Measurements from ENCODE around the gene CUL2.
"Not testable (repeated sequence)": the region's sequence is repeated elsewhere in the genome, so short reads cannot be mapped to it uniquely, and the experiment has no call there.

The CUL2 gene

GRCh38 chr10:34988397-34989067 is 101.6 kb downstream of the CUL2 start:
- Histone ChIP-seq H3K36me3 (no peaks in the 10 kb centered on the region), H3K9ac (no peak overlapping the region), H3K4me2 (no peak overlapping the region), H3K4me1 (0 out of 20 replicates have a peak, but pooled peaks cover 0 to 5% (median 0%) of the 10 kb centered on the region in 10 experiments), H3K27ac (no peak overlapping the region), H3K27me3 (no peaks in the 10 kb centered on the region), H3K4me3 (no peak overlapping the region), H4K20me1 (no peaks in the 10 kb centered on the region), H3K9me3 (replicated peaks in 1 of 11) (peaks cover 27 to 40% (median 32%) of the 10 kb centered on the region in 11 experiments)
- TF ChIP-seq Cebpa-rat (IDR thresholded peaks at IDR 0.05): no peak

GRCh38 chr10:34985823-34986222 is 104.3 kb downstream of the CUL2 start:
- H3K4me1 ChIP-seq: no peaks in the 10 kb centered on the region
- H3K4me2 ChIP-seq: no peak overlapping the region
- H3K36me3 ChIP-seq: no peaks in the 10 kb centered on the region
- no peak overlapping the region for H3K9ac ChIP-seq
- no peak overlapping the region for H3K27ac ChIP-seq
- no peaks in the 10 kb centered on the region for H4K20me1 ChIP-seq
- no peak for TF ChIP-seq Cebpa-rat (IDR thresholded peaks at IDR 0.05)
- H3K27me3 ChIP-seq: no peaks in the 10 kb centered on the region
- H3K4me3 ChIP-seq: no peak overlapping the region
- peaks cover 30 to 50% (median 41%) of the 10 kb centered on the region in 11 experiments for H3K9me3 ChIP-seq (replicated peaks in 1 of 11)

- no peaks in the 10 kb centered on the region for H3K27me3 ChIP-seq
- no peak overlapping the region for H3K4me2 ChIP-seq
- no peak overlapping the region for H3K4me3 ChIP-seq
- TF ChIP-seq Cebpa-rat (IDR thresholded peaks at IDR 0.05): no peak
- H3K4me1 ChIP-seq: no peaks in the 10 kb centered on the region
- H3K27ac ChIP-seq: no peak overlapping the region
- H4K20me1 ChIP-seq: no peaks in the 10 kb centered on the region
- peaks cover 30 to 50% (median 41%) of the 10 kb centered on the region in 11 experiments for H3K9me3 ChIP-seq (replicated peaks in 1 of 11)
- H3K36me3 ChIP-seq: no peaks in the 10 kb centered on the region
- H3K9ac ChIP-seq: no peak overlapping the region
Measured at GRCh38 chr10:34985146-34985545, 105.0 kb downstream of the CUL2 start.

GRCh38 chr10:34981844-34982243 is 108.3 kb downstream of the CUL2 start:
- Histone ChIP-seq H3K9me3 (replicated peaks in 1 of 11) (peaks cover 32 to 69% (median 48%) of the 10 kb centered on the region in 11 experiments), H3K9ac (no peak overlapping the region), H3K4me3 (no peak overlapping the region), H4K20me1 (no peaks in the 10 kb centered on the region), H3K36me3 (no peaks in the 10 kb centered on the region), H3K27ac (no peak overlapping the region), H3K27me3 (no peaks in the 10 kb centered on the region), H3K4me1 (no peaks in the 10 kb centered on the region), H3K4me2 (no peak overlapping the region)
- TF ChIP-seq Cebpa-rat (IDR thresholded peaks at IDR 0.05): no peak

- Histone ChIP-seq H3K9me3 (replicated peaks in 1 of 11) (peaks cover 33 to 69% (median 49%) of the 10 kb centered on the region in 11 experiments), H3K27me3 (no peaks in the 10 kb centered on the region), H3K4me3 (no peak overlapping the region), H3K9ac (no peak overlapping the region), H4K20me1 (no peaks in the 10 kb centered on the region), H3K4me2 (no peak overlapping the region), H3K4me1 (no peaks in the 10 kb centered on the region), H3K27ac (no peak overlapping the region), H3K36me3 (peaks cover 0 to 4% (median 0%) of the 10 kb centered on the region in 11 experiments; a peak in 1 of 22 replicates)
- no peak for TF ChIP-seq Cebpa-rat (IDR thresholded peaks at IDR 0.05)
Measured at GRCh38 chr10:34979938-34980337, 110.2 kb downstream of the CUL2 start.

- Histone ChIP-seq H3K9me3 (replicated peaks in 1 of 11) (peaks cover 30 to 67% (median 46%) of the 10 kb centered on the region in 11 experiments), H3K36me3 (peaks cover 0 to 6% (median 0%) of the 10 kb centered on the region in 11 experiments; a peak in 1 of 22 replicates), H3K9ac (no peak overlapping the region), H3K4me2 (no peak overlapping the region), H3K4me3 (no peak overlapping the region), H4K20me1 (no peaks in the 10 kb centered on the region), H3K4me1 (no peaks in the 10 kb centered on the region), H3K27ac (no peak overlapping the region), H3K27me3 (no peaks in the 10 kb centered on the region)
- TF ChIP-seq Cebpa-rat (IDR thresholded peaks at IDR 0.05): no peak
Measured at GRCh38 chr10:34978080-34978479, 112.1 kb downstream of the CUL2 start.

GRCh38 chr10:34976380-34976910 is 113.7 kb downstream of the CUL2 start:
- H3K27ac ChIP-seq, H3K4me1 ChIP-seq, H4K20me1 ChIP-seq, H3K9ac ChIP-seq, H3K4me2 ChIP-seq, H3K4me3 ChIP-seq, H3K36me3 ChIP-seq, H3K27me3 ChIP-seq: not testable (repeated sequence)
- peaks cover 30 to 61% (median 44%) of the 10 kb centered on the region in 11 experiments for H3K9me3 ChIP-seq (replicated peaks in 1 of 11)

GRCh38 chr10:34974364-34975065 is 115.6 kb downstream of the CUL2 start:
- H3K4me1 ChIP-seq, H3K36me3 ChIP-seq, H4K20me1 ChIP-seq, H3K27ac ChIP-seq, H3K27me3 ChIP-seq, H3K9ac ChIP-seq, H3K4me2 ChIP-seq: not testable (repeated sequence)
- Histone ChIP-seq H3K9me3 (replicated peaks in 1 of 11) (peaks cover 30 to 57% (median 44%) of the 10 kb centered on the region in 11 experiments), H3K4me3 (0 out of 20 replicates have a peak overlapping the region, but pooled peaks of 1 of the 10 experiments have one; percentile 10)

- not testable (repeated sequence) for H3K4me2 ChIP-seq, H3K36me3 ChIP-seq, H3K4me1 ChIP-seq
Measured at GRCh38 chr10:34973757-34974156, 116.4 kb downstream of the CUL2 start.

GRCh38 chr10:34973121-34973520 is 117.0 kb downstream of the CUL2 start:
- not testable (repeated sequence) for H3K4me1 ChIP-seq, H3K36me3 ChIP-seq, H3K4me3 ChIP-seq, H3K27me3 ChIP-seq, H4K20me1 ChIP-seq, H3K27ac ChIP-seq, H3K4me2 ChIP-seq, H3K9ac ChIP-seq
- peaks cover 30 to 48% (median 42%) of the 10 kb centered on the region in 11 experiments for H3K9me3 ChIP-seq (replicated peaks in 1 of 11)

More at GRCh38 chr10:34973757-34974156, 116.4 kb downstream of the CUL2 start:
- H3K9ac ChIP-seq, H3K27ac ChIP-seq, H3K4me3 ChIP-seq, H4K20me1 ChIP-seq, H3K27me3 ChIP-seq: not testable (repeated sequence)
- peaks cover 30 to 54% (median 44%) of the 10 kb centered on the region in 11 experiments for H3K9me3 ChIP-seq (replicated peaks in 1 of 11)

GRCh38 chr10:34972591-34972990 is 117.5 kb downstream of the CUL2 start:
- H3K4me2 ChIP-seq, H3K27ac ChIP-seq, H3K27me3 ChIP-seq, H3K4me3 ChIP-seq, H4K20me1 ChIP-seq, H3K4me1 ChIP-seq, H3K36me3 ChIP-seq, H3K9ac ChIP-seq: not testable (repeated sequence)
- H3K9me3 ChIP-seq (replicated peaks in 1 of 11): peaks cover 30 to 45% (median 39%) of the 10 kb centered on the region in 11 experiments

- H3K9me3 ChIP-seq (replicated peaks in 1 of 11): peaks cover 30 to 39% (median 33%) of the 10 kb centered on the region in 11 experiments
- H3K27me3 ChIP-seq, H3K4me3 ChIP-seq, H3K9ac ChIP-seq, H4K20me1 ChIP-seq, H3K27ac ChIP-seq, H3K4me2 ChIP-seq, H3K4me1 ChIP-seq, H3K36me3 ChIP-seq: not testable (repeated sequence)
Measured at GRCh38 chr10:34971606-34972334, 118.4 kb downstream of the CUL2 start.

All from BLaER1 treated with 17β-estradiol and CSF1 and Interleukin-3, amounts not matched to agents 10 nM and 100 nM (cell line).